NCI-H1105 treated with DMSO at 0.1 percent for 48 hours (cell line): ENCODE measurements around the gene TIMP2.
"Not testable (repeated sequence)": the region's sequence is repeated elsewhere in the genome, so short reads cannot be mapped to it uniquely, and the experiment has no call there.

Experiments
- DNase-seq: peaks from one replicate; lab custom pipeline; 2025; lab: John Stamatoyannopoulos, UW

The TIMP2 gene, protein sequence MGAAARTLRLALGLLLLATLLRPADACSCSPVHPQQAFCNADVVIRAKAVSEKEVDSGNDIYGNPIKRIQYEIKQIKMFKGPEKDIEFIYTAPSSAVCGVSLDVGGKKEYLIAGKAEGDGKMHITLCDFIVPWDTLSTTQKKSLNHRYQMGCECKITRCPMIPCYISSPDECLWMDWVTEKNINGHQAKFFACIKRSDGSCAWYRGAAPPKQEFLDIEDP

DNA sequence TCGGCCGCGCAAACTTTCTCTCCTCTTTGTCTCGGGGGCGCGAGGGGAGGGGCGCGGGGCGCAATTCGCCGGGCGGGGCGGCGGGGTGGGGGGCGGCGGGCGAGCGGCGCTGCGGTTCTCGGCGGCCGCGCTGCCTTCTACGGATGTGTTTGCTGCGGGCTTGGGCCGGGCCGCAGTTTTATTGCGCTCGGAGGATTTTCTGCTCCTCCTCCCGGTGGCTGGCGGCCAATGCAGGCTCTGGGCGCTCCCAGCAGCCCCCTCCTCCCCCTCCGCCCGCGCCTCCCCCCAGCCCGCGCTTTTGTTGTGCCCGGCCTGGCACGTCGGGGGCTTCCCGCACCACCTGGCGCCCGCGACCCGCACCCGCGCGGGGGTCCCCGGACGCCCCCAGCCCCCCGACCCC lies at the start of gene TIMP2:
Gene TIMP2, minus strand, starts transcription at position 154 of the 400 bp plus-strand sequence. CDS start 299 bp downstream, outside the sequence.
- peak; percentile 68 for DNase-seq

DNA sequence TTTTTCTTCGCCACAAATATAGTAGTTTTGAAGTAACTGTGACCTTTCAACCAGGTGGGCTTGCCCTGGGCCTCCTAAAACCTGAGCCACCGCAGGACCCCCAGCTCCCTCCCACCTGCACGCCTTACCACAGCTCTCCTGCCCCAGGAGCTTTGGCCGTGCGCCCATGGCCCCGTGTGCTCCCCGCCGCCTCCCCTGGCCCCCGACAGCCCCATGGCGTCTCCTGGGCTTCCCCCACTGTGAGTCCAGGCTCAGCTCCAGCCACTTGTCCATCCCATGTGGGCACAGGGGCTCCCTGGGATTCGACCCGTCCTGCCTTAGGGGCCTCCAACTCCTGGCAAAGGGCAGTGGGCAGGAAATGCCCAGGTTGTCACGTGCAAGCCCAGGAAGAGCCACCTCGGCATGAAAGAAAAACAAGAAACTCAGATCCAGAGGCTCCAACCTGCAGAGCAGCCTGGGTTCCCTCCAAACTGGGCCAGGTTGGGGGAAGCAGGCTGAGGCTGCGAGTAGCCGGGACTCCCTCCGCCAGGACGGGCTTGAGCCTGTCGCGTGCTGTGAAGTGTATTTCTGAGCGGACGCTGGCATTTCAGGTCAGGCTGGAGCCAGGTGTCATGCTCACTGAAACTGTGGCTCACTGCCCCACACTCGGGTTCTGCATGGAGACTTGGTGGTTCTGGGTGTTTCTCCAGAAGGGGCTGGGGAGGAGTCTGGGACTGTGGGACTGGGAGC lies 48.8 kb upstream of the TIMP2 start:
- no peak for DNase-seq

DNA sequence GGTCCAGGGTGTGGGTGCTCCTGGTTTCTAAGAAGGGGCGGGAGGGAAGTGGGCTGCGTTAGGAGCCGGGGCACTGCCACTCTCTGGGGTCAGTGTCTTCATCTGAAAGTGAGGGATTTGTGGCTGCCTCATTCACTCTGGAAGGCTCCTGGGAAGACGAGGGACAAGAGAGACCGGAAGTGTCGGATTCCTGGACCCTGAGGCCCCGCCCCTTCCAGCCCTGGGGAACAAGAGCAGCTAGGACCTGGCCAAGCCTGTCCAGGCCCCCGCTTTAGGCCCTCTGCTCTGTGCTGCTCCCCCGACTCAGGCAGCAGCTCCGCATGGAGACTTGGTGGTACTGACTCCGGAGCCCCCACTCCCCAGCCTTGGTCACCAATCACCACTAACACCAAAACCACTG lies 48.0 kb upstream of the TIMP2 start:
- no peak for DNase-seq

DNA sequence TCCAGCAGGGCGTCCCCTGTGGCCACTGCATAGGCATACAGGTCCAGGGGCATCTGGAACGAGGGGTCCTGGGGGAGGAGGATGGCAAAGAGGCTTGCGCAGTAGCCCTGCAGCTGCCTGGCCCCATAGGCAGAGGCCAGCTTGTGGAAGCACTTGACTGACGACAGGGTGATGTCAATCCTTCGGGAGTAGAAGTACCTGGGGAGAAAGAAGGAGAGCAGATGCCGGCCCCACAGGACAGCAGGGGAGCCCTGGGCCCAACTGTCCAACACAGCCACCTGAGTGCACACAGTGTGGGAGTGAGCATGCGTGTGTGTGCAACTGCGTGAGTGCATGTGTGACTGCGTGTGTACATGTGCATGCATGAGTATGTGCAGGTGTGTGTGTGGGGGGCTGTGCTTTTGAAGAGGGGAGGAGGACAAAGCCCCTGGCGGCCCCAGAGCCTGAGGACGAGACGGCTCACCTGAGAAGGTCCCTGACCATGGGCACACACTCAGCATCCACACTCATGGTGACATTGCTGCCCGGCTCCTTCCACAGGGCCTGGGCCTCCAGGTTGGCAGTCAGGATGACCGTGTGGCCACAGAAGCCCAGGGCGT lies 47.4 kb upstream of the TIMP2 start:
- DNase-seq, result no peak

DNA sequence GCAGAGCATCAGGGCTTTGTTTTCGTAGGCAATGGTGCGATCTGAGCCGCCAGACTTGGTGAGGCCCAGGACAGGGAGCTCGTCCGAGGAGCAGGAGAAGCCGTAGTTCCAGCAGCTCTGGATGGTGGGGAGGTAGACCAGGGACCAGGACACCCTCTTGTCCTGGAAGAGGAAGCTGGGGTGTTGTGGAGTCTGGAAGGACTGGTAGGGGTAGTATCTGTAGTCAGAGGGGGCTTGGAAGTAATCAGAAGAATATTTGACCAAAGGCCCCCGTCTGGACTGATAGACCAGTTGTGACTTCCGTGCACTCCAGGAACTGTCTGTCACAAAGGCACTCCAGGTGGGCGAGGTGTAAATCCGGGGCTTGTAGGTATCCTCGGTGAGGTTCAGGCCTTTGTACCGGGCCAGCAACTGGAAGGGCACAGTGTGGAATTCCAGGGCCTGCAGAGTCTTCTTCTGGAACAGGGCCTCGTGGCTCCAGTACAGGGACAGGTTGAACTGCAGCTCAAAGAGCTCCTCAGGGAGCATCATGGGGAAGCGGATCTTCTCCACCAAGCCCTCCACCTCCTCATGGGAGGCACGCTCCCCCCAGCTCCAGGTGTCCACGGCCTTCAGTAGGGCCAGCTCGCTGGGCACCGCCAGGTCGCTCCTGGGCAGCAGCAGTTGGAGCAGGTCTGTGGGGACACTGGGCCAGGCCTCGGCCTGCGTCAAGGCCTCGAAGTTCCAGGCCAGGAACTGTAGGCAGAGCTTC lies 46.7 kb upstream of the TIMP2 start:
- no peak for DNase-seq

DNA sequence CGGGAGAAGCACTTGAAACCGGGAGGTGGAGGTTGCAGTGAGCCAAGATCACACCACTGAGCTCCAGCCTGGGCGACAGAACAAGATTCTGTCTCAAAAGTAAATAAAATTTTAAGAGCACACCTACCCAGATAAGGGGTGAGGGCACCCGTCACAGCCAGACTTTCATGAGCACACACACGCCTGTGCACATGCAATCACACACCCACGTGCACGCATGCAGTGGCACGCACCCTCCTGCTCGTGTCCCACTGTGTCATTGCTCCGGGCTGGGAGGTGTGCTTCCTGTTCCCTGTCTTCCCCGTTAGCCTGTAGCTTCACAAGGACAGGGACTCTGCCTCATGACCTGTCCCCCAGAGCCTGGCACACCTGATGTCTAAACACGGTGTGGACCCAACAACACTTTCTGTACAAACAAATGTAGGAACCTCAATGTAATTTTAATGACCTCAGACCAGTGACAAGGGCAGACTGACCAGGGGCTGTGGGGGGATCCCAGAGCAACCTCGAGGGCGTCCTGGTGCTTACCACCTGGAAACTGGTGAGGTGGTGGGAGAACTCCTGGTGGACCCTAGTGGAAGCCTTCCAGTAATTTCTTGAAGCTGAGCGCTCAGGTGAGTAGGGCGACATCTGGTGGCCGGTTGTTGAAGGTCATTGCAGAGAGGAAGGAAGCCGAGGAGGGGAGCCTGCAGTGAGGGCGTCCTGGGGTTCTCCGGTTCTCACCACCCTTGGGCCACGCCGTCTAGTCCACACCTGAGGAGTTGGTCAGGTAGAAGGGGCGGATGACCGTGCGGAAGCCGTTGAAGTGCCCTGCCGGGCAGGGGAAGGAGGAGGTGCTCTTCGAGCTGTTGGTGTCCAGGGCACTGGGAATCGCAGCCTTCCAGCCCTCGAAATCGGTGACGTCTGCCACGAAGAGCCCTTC lies 45.9 kb upstream of the TIMP2 start:
- peak; percentile 53 for DNase-seq

DNA sequence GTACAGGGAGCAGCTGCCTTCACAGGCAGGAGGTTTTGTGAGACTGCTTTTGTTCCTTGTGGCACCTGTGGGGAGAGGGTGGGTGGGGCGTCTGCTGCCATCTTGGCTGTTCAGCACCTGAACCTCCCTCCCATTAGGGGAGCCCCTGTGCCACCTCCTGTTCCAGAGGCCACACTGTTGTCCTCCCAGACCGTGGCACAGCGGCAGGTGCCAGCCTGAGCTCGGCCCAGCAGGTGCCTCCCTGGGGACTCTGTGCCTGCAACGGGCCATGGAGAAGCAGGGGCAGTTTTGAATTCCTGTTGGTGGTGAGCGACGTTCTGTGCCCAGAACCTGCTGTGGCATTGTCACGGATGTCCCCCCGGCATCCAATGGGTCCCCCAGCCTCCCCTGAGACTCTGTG lies 44.7 kb upstream of the TIMP2 start:
- no peak for DNase-seq

DNA sequence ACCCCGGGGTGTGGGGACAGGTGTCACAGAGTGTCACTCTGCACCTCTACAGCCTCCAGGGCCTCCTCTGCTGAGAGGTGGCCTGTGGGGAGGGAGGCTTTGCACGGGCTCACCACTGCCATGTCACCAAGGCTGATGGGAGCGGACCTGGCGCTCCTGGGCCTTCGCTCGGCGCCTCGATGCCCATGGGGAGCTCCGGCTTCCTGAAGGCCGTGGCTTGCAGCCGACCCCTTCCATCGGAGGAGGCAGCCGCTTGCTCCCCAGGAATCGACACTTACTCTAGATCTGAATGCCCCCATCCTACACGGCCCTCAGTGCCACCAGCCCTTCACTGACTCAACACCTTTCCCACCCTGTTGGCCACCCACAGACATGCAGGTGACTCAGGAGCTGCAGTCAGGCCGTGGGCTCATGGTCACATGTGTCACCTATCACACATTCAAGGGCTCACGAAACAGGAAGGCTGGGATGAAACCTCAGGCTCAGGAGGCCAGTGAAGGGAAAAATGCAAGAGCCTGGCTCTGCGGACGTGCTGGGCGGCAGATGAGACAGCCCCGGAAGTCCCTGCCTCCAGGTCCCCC lies 42.7 kb upstream of the TIMP2 start:
- no peak for DNase-seq

DNA sequence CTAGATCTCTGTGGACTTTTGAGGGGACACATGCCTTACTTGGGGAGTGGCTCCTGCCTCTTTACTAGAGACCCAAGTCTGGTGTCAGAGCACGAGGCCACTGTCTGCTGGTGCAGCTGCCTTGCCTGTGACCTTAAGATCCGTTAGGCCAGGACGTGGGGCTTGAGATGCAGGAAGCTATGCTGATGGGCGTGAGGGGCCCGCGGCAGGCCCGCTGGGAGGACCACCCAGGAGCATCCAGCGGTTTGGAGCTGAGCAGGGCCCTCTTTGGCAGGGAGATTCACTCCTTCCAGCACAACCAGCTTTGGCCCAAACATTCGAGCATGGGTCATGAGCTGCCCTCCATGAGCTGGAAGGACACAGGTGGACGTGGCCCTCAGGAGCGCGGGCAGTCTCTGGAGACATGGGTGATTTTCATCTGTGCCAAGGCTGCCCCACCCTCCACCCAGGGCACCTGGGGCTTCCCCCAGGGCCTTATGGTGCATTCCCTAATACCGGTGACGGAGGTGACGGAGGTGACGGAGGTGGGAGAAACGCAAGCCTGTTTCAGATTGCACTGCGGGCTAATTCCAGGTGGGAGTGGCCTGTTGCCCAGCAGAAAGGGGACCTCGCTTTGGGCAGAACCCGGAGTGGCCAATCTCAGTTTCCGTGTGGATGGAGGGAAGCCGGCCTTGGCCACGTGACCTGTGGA lies 41.9 kb upstream of the TIMP2 start:
- DNase-seq, result no peak

DNA sequence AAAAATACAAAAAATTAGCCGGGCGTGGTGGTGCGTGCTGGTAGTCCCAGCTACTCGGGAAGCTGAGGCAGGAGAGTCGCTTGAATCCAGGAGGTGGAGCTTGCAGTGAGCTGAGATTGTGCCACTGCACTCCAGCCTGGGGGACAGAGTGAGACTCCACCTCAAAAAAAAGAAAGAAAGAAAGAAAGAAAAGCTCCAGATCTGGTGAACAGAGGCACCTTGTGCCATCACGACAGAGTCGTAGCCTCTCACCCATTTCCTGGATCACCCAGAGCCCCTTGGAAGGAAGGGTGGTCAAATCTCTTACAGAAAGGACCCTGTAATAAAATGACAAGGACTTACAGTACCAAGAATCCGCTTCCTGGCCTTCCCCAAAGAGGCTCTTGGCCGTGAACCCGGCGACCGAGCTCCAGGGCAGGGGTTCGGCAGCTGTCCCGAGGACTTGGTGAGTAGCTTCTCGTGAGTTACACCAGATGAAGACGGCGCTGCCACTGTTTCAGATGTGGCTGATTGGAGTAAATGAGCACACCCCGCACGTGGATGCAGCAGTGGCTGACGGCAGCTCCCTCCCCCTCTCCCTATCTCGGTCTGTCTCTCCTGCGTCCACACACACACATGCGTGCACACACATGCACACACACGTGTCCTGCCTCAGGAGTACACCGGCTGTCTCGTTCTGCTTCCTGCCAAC lies 41.1 kb upstream of the TIMP2 start:
- no peak for DNase-seq

DNA sequence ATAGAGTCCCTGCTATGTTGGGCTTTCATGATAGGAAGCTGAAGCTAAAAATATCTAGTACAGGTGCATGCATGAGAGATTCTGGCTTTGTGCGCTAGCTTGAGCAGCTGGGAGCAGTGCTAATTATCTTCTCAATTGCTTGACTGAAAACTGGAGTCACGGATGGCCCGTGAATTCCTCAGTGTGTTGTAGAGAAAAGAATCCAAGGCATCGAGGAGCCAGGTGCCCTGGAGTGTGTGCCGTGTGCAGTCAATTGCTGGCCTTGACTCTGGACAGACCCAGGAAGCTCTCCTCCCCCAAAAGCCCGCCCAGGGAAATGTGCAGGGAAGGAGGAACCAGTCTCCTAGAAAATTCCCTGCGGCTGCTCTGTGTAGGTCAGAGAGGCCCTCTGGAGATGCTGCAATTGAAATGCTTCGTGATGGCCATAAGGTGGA lies 40.3 kb upstream of the TIMP2 start:
- DNase-seq, result peak; percentile 70

DNA sequence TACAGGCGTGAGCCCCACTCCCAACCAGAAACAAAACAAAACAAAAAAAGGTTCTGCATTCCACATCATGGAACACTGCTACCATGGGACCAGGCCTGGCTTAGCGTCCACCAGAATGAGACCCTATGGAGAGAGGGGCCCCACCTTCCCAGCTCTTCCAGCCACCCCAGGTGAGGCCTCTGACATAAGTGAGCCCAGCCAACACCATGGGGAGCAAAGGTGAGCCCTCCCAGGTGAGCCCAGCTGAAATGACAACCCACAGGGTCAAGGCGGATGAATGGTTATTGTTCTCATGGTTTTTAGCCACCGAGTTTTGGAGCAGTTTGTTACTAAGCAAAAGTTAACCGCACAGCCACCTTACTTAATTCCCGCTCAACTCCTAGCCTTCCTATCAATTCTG lies 38.2 kb upstream of the TIMP2 start:
- no peak for DNase-seq

DNA sequence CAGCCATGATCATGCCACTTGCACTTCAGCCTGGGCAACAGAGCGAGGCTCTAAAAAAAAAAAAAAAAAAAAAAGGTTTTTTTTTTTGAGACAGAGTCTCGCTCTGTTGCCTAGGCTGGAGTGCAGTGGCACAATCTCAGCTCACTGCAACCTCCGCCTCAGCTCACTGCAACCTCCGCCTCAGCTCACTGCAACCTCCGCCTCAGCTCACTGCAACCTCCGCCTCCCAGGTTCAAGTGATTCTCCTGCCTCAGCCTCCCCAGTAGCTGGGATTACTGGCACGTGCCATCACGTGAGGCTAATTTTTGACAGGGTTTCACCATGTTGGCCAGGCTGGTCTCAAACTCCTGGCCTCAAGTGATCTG lies 37.8 kb upstream of the TIMP2 start:
- not testable (repeated sequence) for DNase-seq

DNA sequence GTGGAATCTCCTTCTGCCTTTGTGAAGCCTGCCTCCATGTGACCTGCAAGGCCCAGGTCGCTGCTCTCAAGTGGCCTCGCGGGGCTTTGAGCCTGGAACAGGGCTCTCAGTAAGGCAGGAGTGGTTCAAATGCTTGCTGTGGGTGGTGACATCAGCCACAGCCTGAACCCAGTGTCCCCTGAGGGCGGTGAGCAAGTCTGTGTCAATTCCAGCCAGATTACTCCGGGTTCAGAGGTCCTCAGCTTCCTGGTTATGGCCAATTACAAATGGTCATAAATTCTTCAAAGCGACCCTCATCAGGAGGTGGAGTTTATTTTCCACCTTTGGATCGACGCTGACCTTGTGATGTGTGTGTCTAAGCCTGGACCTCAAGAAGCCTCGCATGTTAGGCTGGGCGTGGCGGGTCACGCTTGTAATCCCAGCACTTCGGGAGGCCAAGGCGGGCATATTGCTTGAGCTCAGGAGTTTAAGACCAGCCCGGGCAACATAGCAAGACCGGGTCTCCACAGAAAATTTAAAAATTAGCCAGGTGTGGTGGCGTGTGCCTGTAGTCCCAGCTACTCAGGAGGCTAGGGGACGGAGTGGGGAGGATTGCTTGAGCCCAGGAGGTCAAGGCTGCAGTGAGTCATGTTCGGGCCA lies 37.3 kb upstream of the TIMP2 start:
- no peak for DNase-seq

DNA sequence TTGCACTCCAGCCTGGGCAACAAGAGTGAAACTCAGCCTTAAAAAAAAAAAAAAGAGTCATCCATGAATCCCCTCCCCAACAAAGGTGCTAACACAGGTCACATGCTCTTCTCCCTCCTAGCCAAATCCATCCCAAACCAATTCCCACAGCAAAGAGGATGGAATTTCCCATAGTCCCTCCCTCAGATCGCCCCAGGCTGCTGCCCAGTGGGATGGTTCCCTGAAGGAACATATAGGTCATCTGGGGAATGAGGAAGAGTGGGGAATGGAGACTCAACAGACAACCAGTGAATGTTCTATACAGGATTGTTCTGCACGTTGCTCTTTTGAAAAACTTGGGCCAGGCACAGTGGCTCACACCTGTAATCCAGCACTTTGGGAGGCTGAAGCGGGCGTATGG lies 36.4 kb upstream of the TIMP2 start:
- DNase-seq, result no peak

DNA sequence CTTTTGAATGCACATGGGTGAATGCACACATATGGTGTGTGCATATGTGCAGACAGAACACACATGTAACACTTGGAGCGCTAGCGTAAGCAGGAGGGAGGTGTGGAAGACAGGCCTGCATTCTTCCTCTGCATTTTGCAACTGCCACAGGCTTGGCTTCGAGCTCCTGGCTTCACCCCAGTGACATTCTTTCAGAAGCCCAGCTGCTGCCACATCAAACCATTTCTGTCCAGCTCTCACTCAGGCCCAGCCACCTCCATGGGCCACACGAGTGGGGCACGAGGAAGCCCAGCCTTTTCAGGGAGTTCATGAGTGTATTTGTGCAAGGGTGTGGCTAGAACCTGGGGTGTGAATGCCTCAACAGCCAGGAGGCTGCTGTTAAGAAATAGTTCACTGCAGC lies 35.7 kb upstream of the TIMP2 start:
- no peak for DNase-seq

DNA sequence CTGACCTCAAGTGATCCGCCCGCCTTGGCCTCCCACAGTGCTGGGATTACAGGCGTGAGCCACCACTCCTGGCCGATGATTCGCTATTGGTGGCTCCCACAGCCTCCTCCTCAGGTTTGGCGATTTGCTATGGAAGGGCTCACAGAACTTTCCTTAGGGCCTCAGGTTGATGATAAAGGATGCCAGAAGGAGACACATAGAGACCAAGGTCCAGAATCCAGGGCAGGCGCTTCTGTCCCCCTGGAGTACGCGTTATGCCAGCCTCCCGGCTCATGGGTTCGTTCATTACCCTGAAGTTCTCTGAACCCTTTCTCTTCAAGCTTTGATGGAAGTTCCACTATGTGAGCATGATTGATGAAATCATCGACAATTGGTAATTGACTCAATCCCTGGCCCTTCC lies 34.6 kb upstream of the TIMP2 start:
- no peak for DNase-seq

DNA sequence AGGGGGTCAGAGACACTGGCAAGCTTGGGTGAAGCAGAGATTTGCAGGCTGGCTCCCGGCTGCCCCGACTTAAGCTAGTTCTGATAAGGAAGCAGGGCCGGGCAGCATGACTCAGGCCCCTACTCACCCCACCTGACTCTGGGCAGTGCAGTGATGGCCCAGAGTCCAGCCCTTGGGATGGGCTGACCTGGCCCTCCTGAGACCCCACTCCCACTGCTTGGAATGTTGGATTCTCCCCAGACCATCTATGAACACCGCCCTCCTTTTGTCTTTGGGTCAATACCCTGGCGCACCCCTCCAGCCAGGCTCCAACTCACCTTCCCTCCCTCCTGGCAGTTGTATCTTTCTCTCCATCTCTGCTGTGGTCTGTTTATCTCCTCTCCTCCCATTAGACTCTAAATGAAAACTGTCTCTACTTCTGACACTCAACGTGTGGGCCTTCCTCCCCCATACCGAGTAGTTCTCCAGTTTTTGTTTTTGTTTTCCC lies 33.5 kb upstream of the TIMP2 start:
- DNase-seq, result no peak

DNA sequence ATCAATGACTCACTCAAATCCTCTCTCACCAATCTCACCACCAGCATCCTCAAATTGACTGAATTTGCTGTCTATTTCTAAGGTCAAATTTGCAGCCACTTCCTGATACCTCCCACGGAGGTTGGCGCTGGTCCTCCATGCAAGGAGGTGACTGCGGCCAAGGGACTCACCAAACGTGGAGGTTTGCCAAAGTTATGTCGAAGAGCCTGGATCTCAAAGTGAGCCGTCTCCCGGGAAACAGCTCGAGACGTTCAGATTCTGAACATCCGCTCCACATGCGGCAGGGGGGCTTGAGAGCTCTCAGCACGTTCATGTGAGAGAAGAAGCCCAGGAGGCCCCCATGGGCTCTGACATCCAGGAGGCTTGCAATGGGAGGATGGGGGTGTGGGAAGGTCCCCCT lies 31.9 kb upstream of the TIMP2 start:
- no peak for DNase-seq
